Common myeloid progenitor, CD34-positive (primary cell): ENCODE results near the gene STK24.

Experiments used
- CTCF ChIA-PET: fragments of 350-600 bp; sonication (Branson Sonifier 250); formaldehyde crosslinking; loops from one replicate; lab custom pipeline; 2021; ENCODE audit warnings: antibody characterized with exemption; lab: Charles Lee
- POLR2A ChIA-PET: fragments of 350-600 bp; sonication (Branson Sonifier 250); formaldehyde crosslinking; loops from one replicate; lab custom pipeline; 2021; ENCODE audit warnings: antibody characterized with exemption; lab: Charles Lee
- DNase-seq, 3 donors: peaks; one replicate each; pipeline versions ENCODE4 v3.0.0 to v3.0.0-alpha.2; 2013
- H3K27ac ChIP-seq, 2 experiments: 1 replicate in 1 of 2; 2 replicates in 1 of 2; pipeline ENCODE4 v1.7.0; 2013; ENCODE audit warnings: inconsistent platforms in 2 of 2, low read length in 2 of 2, mild to moderate bottlenecking in 2 of 2, low read depth in 1 of 2, moderate library complexity in 1 of 2; ENCODE audit not compliant: severe bottlenecking in 2 of 2, insufficient read depth in 1 of 2, poor library complexity in 1 of 2
- H3K27me3 ChIP-seq, 5 experiments: replicated peaks in 2 of 5; 1 replicate in 3 of 5; 2 replicates in 2 of 5; pipeline versions ENCODE4 v1.6.1 to v1.7.0; 2013; ENCODE audit warnings: low read length in 4 of 5, mild to moderate bottlenecking in 2 of 5, moderate library complexity in 2 of 5, inconsistent platforms in 1 of 5; ENCODE audit not compliant: insufficient read depth in 5 of 5, control insufficient read depth in 4 of 5
- H3K36me3 ChIP-seq, 4 experiments: 1 replicate in 2 of 4; 2 replicates in 2 of 4; pipeline versions ENCODE4 v1.6.1 to v1.7.0; 2013; ENCODE audit warnings: low read length in 3 of 4, control low read depth in 1 of 4, mild to moderate bottlenecking in 1 of 4; ENCODE audit not compliant: control insufficient read depth in 4 of 4, insufficient read depth in 4 of 4
- H3K4me1 ChIP-seq, 4 experiments: 1 replicate in 3 of 4; 2 replicates in 1 of 4; pipeline versions ENCODE4 v1.6.1 to v1.7.1; 2013; ENCODE audit warnings: low read length in 3 of 4, mild to moderate bottlenecking in 3 of 4, control low read depth in 1 of 4, inconsistent platforms in 1 of 4, moderate library complexity in 1 of 4; ENCODE audit not compliant: control insufficient read depth in 4 of 4, insufficient read depth in 4 of 4; ENCODE audit errors: control extremely low read depth in 1 of 4
- H3K4me3 ChIP-seq, 7 experiments: 1 replicate in 4 of 7; 2 replicates in 3 of 7; pipeline versions ENCODE4 v1.5.1 to v1.7.0; 2013; ENCODE audit warnings: mild to moderate bottlenecking in 7 of 7, low read length in 6 of 7, moderate library complexity in 6 of 7, inconsistent platforms in 2 of 7, low read depth in 2 of 7, control low read depth in 1 of 7; ENCODE audit not compliant: insufficient read depth in 4 of 7, control insufficient read depth in 1 of 7; ENCODE audit errors: extremely low read depth in 1 of 7
- H3K9me3 ChIP-seq, 5 experiments: 1 replicate in 4 of 5; 2 replicates in 1 of 5; pipeline versions ENCODE4 v1.6.1 to v1.7.1; 2013; ENCODE audit warnings: low read length in 4 of 5, mild to moderate bottlenecking in 2 of 5, inconsistent platforms in 1 of 5, low read depth in 1 of 5, moderate library complexity in 1 of 5; ENCODE audit not compliant: control insufficient read depth in 4 of 5, insufficient read depth in 2 of 5; ENCODE audit errors: control extremely low read depth in 1 of 5
- WGBS: methylation state at CpG from one replicate; pipeline ENCODE4 v1.1.5; 2013; ENCODE audit not compliant: insufficient coverage; 5-methylcytosine and 5-hydroxymethylcytosine counted together

The STK24 gene

GRCh38 chr13:98442391-98443230 is 134.3 kb downstream of the STK24 start:
- CTCF ChIA-PET, result interaction anchor here (0.8 to 1.6 kb wide), 4 partner anchors 42 to 231 kb away, joined by 3 to 7 read pairs (median 4); no protein-coding TSS in a partner anchor
- no peaks in the 10 kb centered on the region for H3K36me3 ChIP-seq

GRCh38 chr13:98441056-98441676 is 135.7 kb downstream of the STK24 start:
- CTCF ChIA-PET, result interaction anchor here (0.8 to 2.8 kb wide), 3 partner anchors 212 to 232 kb away, joined by 3 to 8 read pairs (median 4); no protein-coding TSS in a partner anchor
- POLR2A ChIA-PET, result no interaction called here
- H3K4me1 ChIP-seq, result peaks cover 0 to 18% (median 6%) of the 10 kb centered on the region in 4 experiments
- H3K27me3 ChIP-seq, result no peaks in the 10 kb centered on the region
- no peak overlapping the region for H3K27ac ChIP-seq
- 88% methylated on average over 18 of the region's 21 CpGs for WGBS
- no peak overlapping the region for H3K4me3 ChIP-seq
- H3K9me3 ChIP-seq, result no peaks in the 10 kb centered on the region
- no peak for DNase-seq
- H3K36me3 ChIP-seq, result no peaks in the 10 kb centered on the region

More at GRCh38 chr13:98442391-98443230, 134.3 kb downstream of the STK24 start:
- Histone ChIP-seq H3K4me3 (no peak overlapping the region), H3K27me3 (no peaks in the 10 kb centered on the region), H3K27ac (no peak overlapping the region), H3K4me1 (peaks cover 0 to 18% (median 6%) of the 10 kb centered on the region in 4 experiments), H3K9me3 (no peaks in the 10 kb centered on the region)
- 92% methylated on average over 25 of the region's 27 CpGs for WGBS
- POLR2A ChIA-PET, result no interaction called here
- DNase-seq, result no peak

- POLR2A ChIA-PET, result no interaction called here
Observed at GRCh38 chr13:98440390-98441055, 136.4 kb downstream of the STK24 start.

GRCh38 chr13:98439896-98440295 is 137.0 kb downstream of the STK24 start:
- H3K4me1 ChIP-seq, result peaks cover 0 to 8% (median 0%) of the 10 kb centered on the region in 4 experiments
- no peak overlapping the region for H3K27ac ChIP-seq
- WGBS, result 97% methylated on average over 12 of the region's 16 CpGs
- no peak overlapping the region for H3K4me3 ChIP-seq
- no peaks in the 10 kb centered on the region for H3K27me3 ChIP-seq
- H3K36me3 ChIP-seq, result no peaks in the 10 kb centered on the region
- DNase-seq, result no peak
- CTCF ChIA-PET, result interaction anchor here (1.4 to 2.8 kb wide), 2 partner anchors 32 to 213 kb away, joined by 4 to 8 read pairs; no protein-coding TSS in a partner anchor
- POLR2A ChIA-PET, result no interaction called here
- H3K9me3 ChIP-seq, result no peaks in the 10 kb centered on the region

More at GRCh38 chr13:98440390-98441055, 136.4 kb downstream of the STK24 start:
- Histone ChIP-seq H3K9me3 (no peaks in the 10 kb centered on the region), H3K27me3 (no peaks in the 10 kb centered on the region), H3K27ac (no peak overlapping the region), H3K36me3 (no peaks in the 10 kb centered on the region), H3K4me3 (no peak overlapping the region), H3K4me1 (peaks cover 0 to 14% (median 3%) of the 10 kb centered on the region in 4 experiments)
- DNase-seq, result no peak
- CTCF ChIA-PET, result interaction anchor here (1.4 to 2.8 kb wide), 3 partner anchors 31 to 233 kb away, joined by 4 to 8 read pairs (median 4); no protein-coding TSS in a partner anchor
- WGBS, result 98% methylated on average over 23 of the region's 25 CpGs

GRCh38 chr13:98439126-98439828 is 137.6 kb downstream of the STK24 start:
- peaks cover 0 to 8% (median 0%) of the 10 kb centered on the region in 4 experiments for H3K4me1 ChIP-seq
- H3K27me3 ChIP-seq, result no peaks in the 10 kb centered on the region
- no peak overlapping the region for H3K4me3 ChIP-seq
- ChIA-PET CTCF (interaction anchor here (1.4 to 2.8 kb wide), 2 partner anchors 32 to 214 kb away, joined by 4 to 8 read pairs; no protein-coding TSS in a partner anchor), POLR2A (no interaction called here)
- no peaks in the 10 kb centered on the region for H3K9me3 ChIP-seq
- H3K36me3 ChIP-seq, result no peaks in the 10 kb centered on the region
- DNase-seq, result no peak
- WGBS, result 95% methylated on average over 29 of the region's 32 CpGs
- H3K27ac ChIP-seq, result no peak overlapping the region

GRCh38 chr13:98438246-98439125 is 138.4 kb downstream of the STK24 start:
- Histone ChIP-seq H3K36me3 (no peaks in the 10 kb centered on the region), H3K9me3 (no peaks in the 10 kb centered on the region), H3K4me1 (peaks cover 0 to 8% (median 0%) of the 10 kb centered on the region in 4 experiments), H3K27ac (no peak overlapping the region), H3K4me3 (no peak overlapping the region), H3K27me3 (no peaks in the 10 kb centered on the region)
- no peak for DNase-seq
- WGBS, result 96% methylated on average over 20 of the region's 27 CpGs
- ChIA-PET CTCF (interaction anchor here (2.8 kb wide), 1 partner anchor 215 kb away, joined by 8 read pairs; no protein-coding TSS in a partner anchor), POLR2A (no interaction called here)
